WTC11 (cell line): ENCODE measurements around the gene RHOBTB1. TPM values are rescaled to one million over a fixed set of nuclear protein-coding genes. Genes with fewer than 3 reads are reported as not detected.

Source experiments
- ATAC-seq: fragments of 200-7000 bp; cut with Tn5 transposase; 2 replicates; pipeline ENCODE4 v1.10.0; 2021; ENCODE audit warnings: mild to moderate bottlenecking, moderate library complexity
- CTCF ChIA-PET: fragments of 300-600 bp; sonication (Branson Sonifier 250); formaldehyde crosslinking; loops from one replicate; lab custom pipeline; 2021; ENCODE audit warnings: antibody characterized with exemption; lab: Charles Lee
- POLR2A ChIA-PET: fragments of 350-600 bp; sonication (Branson Sonifier 250); formaldehyde crosslinking; loops from one replicate; lab custom pipeline; 2021; ENCODE audit warnings: antibody characterized with exemption; lab: Charles Lee
- DNase-seq: peaks from one replicate; pipeline ENCODE4 v3.0.0; 2021; ENCODE audit warnings: low spot score
- H3K27ac Mint-ChIP-seq: 2 replicates; pipeline ENCODE4 v1.8.0; 2021; ENCODE audit warnings: mixed read lengths
- H3K27me3 Mint-ChIP-seq: 2 replicates; pipeline ENCODE4 v1.8.0; 2021; ENCODE audit warnings: low read depth, mild to moderate bottlenecking, moderate library complexity, mixed read lengths
- H3K36me3 Mint-ChIP-seq: 2 replicates; pipeline ENCODE4 v1.8.0; 2021; ENCODE audit warnings: mixed read lengths
- H3K4me1 Mint-ChIP-seq: 2 replicates; pipeline ENCODE4 v1.8.0; 2022; ENCODE audit warnings: mixed read lengths
- H3K4me3 Mint-ChIP-seq: 2 replicates; pipeline ENCODE4 v1.8.0; 2021; ENCODE audit warnings: mild to moderate bottlenecking, moderate library complexity, mixed read lengths
- H3K9me3 Mint-ChIP-seq: 2 replicates; pipeline ENCODE4 v1.8.0; 2021; ENCODE audit warnings: mixed read lengths
- CBFB ChIP-seq: sonication (generic); formaldehyde crosslinking; IDR thresholded peaks from 2 replicates; pipeline ENCODE4 v1.8.1; 2022; ENCODE audit warnings: mild to moderate bottlenecking, low read depth, missing genetic modification reagents
- CREB1 ChIP-seq: sonication (generic); formaldehyde crosslinking; IDR thresholded peaks from 2 replicates; pipeline ENCODE4 v1.8.0; 2023; ENCODE audit warnings: mild to moderate bottlenecking, missing genetic modification reagents
- ELF4 ChIP-seq: sonication (generic); formaldehyde crosslinking; IDR thresholded peaks from 2 replicates; pipeline ENCODE4 v1.8.1; 2022; ENCODE audit warnings: low read depth, mild to moderate bottlenecking, moderate library complexity, missing genetic modification reagents
- EMX1 ChIP-seq: fragments of 250-450 bp; sonication (Bioruptor Pico); IDR thresholded peaks from 2 replicates; pipeline ENCODE4 v1.8.0; 2021; ENCODE audit warnings: mild to moderate bottlenecking
- FOXK1 ChIP-seq: sonication (generic); formaldehyde crosslinking; IDR thresholded peaks from 2 replicates; pipeline ENCODE4 v1.8.0; 2022; ENCODE audit warnings: mild to moderate bottlenecking, moderate library complexity, missing genetic modification reagents
- GRHL2 ChIP-seq: fragments of 250-450 bp; sonication (Bioruptor Pico); IDR thresholded peaks from 2 replicates; pipeline ENCODE4 v1.8.0; 2022; ENCODE audit warnings: mild to moderate bottlenecking, moderate library complexity; ENCODE audit not compliant: insufficient replicate concordance, severe bottlenecking
- NFYB ChIP-seq: sonication (generic); formaldehyde crosslinking; conservative IDR thresholded peaks from 2 replicates; pipeline ENCODE4 v1.8.0; 2022; ENCODE audit warnings: low read depth, missing genetic modification reagents
- NR3C1 ChIP-seq: sonication (generic); formaldehyde crosslinking; conservative IDR thresholded peaks from 2 replicates; pipeline ENCODE4 v1.8.1; 2023; ENCODE audit warnings: low read depth, mild to moderate bottlenecking, missing genetic modification reagents
- RORB ChIP-seq: fragments of 250-450 bp; sonication (Bioruptor Pico); IDR thresholded peaks from 2 replicates; pipeline ENCODE4 v1.9.0; 2021; ENCODE audit warnings: mild to moderate bottlenecking
- SMAD4 ChIP-seq: sonication (generic); formaldehyde crosslinking; IDR thresholded peaks from 2 replicates; pipeline ENCODE4 v1.8.0; 2022; ENCODE audit warnings: mild to moderate bottlenecking, missing genetic modification reagents
- SOX15 ChIP-seq: fragments of 250-450 bp; sonication (Bioruptor Pico); IDR thresholded peaks from 2 replicates; pipeline ENCODE4 v1.9.0; 2021; ENCODE audit warnings: mild to moderate bottlenecking
- SP1 ChIP-seq: sonication (generic); formaldehyde crosslinking; conservative IDR thresholded peaks from 2 replicates; pipeline ENCODE4 v1.8.1; 2022; ENCODE audit warnings: missing genetic modification reagents
- TEAD4 ChIP-seq: sonication (generic); formaldehyde crosslinking; IDR thresholded peaks from 2 replicates; pipeline ENCODE4 v1.8.0; 2022; ENCODE audit warnings: mild to moderate bottlenecking, missing genetic modification reagents
- ZBTB21 ChIP-seq: sonication (generic); formaldehyde crosslinking; IDR thresholded peaks from 2 replicates; pipeline ENCODE4 v1.8.1; 2023; ENCODE audit warnings: mild to moderate bottlenecking, missing genetic modification reagents, borderline replicate concordance
- ZNF219 ChIP-seq: sonication (generic); formaldehyde crosslinking; IDR thresholded peaks from 2 replicates; pipeline ENCODE4 v1.8.0; 2023; ENCODE audit warnings: missing genetic modification reagents, mild to moderate bottlenecking, borderline replicate concordance
- ZNF232 ChIP-seq: sonication (generic); formaldehyde crosslinking; IDR thresholded peaks from 2 replicates; pipeline ENCODE4 v1.8.0; 2022; ENCODE audit warnings: mild to moderate bottlenecking, missing genetic modification reagents
- ZNF263 ChIP-seq: sonication (generic); formaldehyde crosslinking; IDR thresholded peaks from 2 replicates; pipeline ENCODE4 v1.8.1; 2022; ENCODE audit warnings: low read depth, mild to moderate bottlenecking, moderate library complexity, missing genetic modification reagents
- ZNF317 ChIP-seq: sonication (generic); formaldehyde crosslinking; IDR thresholded peaks from 2 replicates; pipeline ENCODE4 v1.8.1; 2023; ENCODE audit warnings: low read depth, mild to moderate bottlenecking, moderate library complexity, missing genetic modification reagents, borderline replicate concordance
- ZNF396 ChIP-seq: fragments of 250-450 bp; sonication (Bioruptor Pico); IDR thresholded peaks from 2 replicates; pipeline ENCODE4 v1.8.0; 2021; ENCODE audit warnings: mild to moderate bottlenecking, moderate library complexity, borderline replicate concordance
- total RNA-seq: library from RNA; stranded (reverse); gene quantifications from 3 replicates; pipeline ENCODE4 v1.2.3, GENCODE V29; 2021
- TF ChIP-seq, protein P1 (sequence below): sonication (generic); formaldehyde crosslinking; IDR thresholded peaks from 2 replicates; pipeline ENCODE4 v1.8.1; 2022; ENCODE audit warnings: mild to moderate bottlenecking, missing genetic modification reagents, moderate library complexity, borderline replicate concordance
- TF ChIP-seq, protein P2 (sequence below): sonication (generic); formaldehyde crosslinking; IDR thresholded peaks from 2 replicates; pipeline ENCODE4 v1.8.0; 2022; ENCODE audit warnings: mild to moderate bottlenecking, missing genetic modification reagents
- TF ChIP-seq, protein P3 (sequence below): sonication (generic); formaldehyde crosslinking; conservative IDR thresholded peaks from 2 replicates; pipeline ENCODE4 v1.8.1; 2023; ENCODE audit warnings: mild to moderate bottlenecking, low read depth, missing genetic modification reagents, moderate library complexity
- TF ChIP-seq, protein P4 (sequence below): sonication (generic); formaldehyde crosslinking; IDR thresholded peaks from 2 replicates; pipeline ENCODE4 v1.8.0; 2022; ENCODE audit warnings: missing genetic modification reagents
- TF ChIP-seq, protein P5 (sequence below): sonication (generic); formaldehyde crosslinking; IDR thresholded peaks from 2 replicates; pipeline ENCODE4 v1.8.0; 2022; ENCODE audit warnings: mild to moderate bottlenecking, missing genetic modification reagents

RHOBTB1 gene
- total RNA-seq, 1 experiment from 2014 or later, result 6.9 TPM

DNA sequence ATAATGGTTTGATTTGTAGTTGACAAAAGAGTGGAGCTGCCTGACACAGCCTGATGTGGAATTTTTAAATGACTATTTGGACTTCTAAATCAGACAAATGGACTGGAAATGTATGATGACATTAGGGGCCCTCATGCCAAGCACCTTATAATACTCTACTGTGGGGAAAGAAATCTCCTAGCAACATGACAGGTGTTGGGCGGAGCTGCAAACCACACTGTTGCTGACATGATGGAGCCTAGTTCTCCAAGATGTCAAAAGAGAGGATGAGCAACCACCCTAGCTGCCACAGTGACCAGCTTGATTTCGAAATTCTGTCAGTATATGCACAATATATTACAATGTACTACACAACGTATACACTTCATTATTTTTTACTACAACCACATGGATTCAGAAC is 65.8 kb downstream of the RHOBTB1 start:
- POLR2A ChIA-PET, result no interaction called here
- ATAC-seq, result no peak
- no peak overlapping the region for H3K27ac Mint-ChIP-seq
- CTCF ChIA-PET, result no interaction called here
- no peak for TF ChIP-seq ZNF317 (CRISPR knock-in tag)
- TF ChIP-seq RORB (CRISPR knock-in tag), result no peak
- TF ChIP-seq TEAD4 (CRISPR knock-in tag), result no peak
- no peak for TF ChIP-seq SP1 (CRISPR knock-in tag)
- TF ChIP-seq, protein P1, sequence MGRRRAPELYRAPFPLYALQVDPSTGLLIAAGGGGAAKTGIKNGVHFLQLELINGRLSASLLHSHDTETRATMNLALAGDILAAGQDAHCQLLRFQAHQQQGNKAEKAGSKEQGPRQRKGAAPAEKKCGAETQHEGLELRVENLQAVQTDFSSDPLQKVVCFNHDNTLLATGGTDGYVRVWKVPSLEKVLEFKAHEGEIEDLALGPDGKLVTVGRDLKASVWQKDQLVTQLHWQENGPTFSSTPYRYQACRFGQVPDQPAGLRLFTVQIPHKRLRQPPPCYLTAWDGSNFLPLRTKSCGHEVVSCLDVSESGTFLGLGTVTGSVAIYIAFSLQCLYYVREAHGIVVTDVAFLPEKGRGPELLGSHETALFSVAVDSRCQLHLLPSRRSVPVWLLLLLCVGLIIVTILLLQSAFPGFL (CRISPR knock-in tag), result no peak
- TF ChIP-seq, protein P2, sequence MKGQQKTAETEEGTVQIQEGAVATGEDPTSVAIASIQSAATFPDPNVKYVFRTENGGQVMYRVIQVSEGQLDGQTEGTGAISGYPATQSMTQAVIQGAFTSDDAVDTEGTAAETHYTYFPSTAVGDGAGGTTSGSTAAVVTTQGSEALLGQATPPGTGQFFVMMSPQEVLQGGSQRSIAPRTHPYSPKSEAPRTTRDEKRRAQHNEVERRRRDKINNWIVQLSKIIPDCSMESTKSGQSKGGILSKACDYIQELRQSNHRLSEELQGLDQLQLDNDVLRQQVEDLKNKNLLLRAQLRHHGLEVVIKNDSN (CRISPR knock-in tag), result no peak
- no peak for TF ChIP-seq ZNF232 (CRISPR knock-in tag)
- TF ChIP-seq SMAD4 (CRISPR knock-in tag), result no peak
- no peak for TF ChIP-seq CREB1
- TF ChIP-seq, protein P3, sequence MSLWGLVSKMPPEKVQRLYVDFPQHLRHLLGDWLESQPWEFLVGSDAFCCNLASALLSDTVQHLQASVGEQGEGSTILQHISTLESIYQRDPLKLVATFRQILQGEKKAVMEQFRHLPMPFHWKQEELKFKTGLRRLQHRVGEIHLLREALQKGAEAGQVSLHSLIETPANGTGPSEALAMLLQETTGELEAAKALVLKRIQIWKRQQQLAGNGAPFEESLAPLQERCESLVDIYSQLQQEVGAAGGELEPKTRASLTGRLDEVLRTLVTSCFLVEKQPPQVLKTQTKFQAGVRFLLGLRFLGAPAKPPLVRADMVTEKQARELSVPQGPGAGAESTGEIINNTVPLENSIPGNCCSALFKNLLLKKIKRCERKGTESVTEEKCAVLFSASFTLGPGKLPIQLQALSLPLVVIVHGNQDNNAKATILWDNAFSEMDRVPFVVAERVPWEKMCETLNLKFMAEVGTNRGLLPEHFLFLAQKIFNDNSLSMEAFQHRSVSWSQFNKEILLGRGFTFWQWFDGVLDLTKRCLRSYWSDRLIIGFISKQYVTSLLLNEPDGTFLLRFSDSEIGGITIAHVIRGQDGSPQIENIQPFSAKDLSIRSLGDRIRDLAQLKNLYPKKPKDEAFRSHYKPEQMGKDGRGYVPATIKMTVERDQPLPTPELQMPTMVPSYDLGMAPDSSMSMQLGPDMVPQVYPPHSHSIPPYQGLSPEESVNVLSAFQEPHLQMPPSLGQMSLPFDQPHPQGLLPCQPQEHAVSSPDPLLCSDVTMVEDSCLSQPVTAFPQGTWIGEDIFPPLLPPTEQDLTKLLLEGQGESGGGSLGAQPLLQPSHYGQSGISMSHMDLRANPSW, result no peak
- no peak for TF ChIP-seq NR3C1 (CRISPR knock-in tag)
- TF ChIP-seq EMX1, result no peak
- no peak for TF ChIP-seq CBFB
- no peak for TF ChIP-seq ELF4 (CRISPR knock-in tag)
- TF ChIP-seq, all 79 proteins: peak for 0
- H3K4me3 Mint-ChIP-seq, result no peak overlapping the region
- no peaks in the 10 kb centered on the region for H3K9me3 Mint-ChIP-seq
- no peaks in the 10 kb centered on the region for H3K27me3 Mint-ChIP-seq
- H3K4me1 Mint-ChIP-seq, result peaks cover 23% of the 10 kb centered on the region
- DNase-seq, result no peak
- H3K36me3 Mint-ChIP-seq, result 0 out of 2 replicates have a peak, but pooled peaks cover 5% of the 10 kb centered on the region

DNA sequence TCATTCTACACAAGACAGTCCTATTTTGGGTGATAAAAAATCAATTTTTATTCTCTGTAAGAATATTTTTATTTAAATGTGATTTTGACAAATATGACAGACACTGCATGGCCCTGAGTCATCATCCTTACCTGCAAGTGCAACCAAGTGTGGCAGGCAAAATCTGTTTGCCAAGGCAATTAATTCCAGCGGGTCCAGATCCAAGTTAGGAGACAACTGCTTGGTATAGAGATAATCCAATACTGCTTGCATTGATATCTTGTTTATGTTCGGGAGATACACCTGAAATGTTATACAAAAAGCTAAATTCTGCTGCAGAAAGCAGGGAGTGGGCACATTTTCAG is 66.2 kb downstream of the RHOBTB1 start:
- 0 out of 2 replicates have a peak, but pooled peaks cover 5% of the 10 kb centered on the region for H3K36me3 Mint-ChIP-seq
- no peak overlapping the region for H3K4me3 Mint-ChIP-seq
- TF ChIP-seq ZBTB21 (CRISPR knock-in tag) (no peak), GRHL2 (no peak), NFYB (CRISPR knock-in tag) (no peak), RORB (CRISPR knock-in tag) (no peak), FOXK1 (CRISPR knock-in tag) (no peak), ZNF219 (CRISPR knock-in tag) (no peak), ZNF317 (CRISPR knock-in tag) (no peak), SOX15 (no peak), ZNF396 (CRISPR knock-in tag) (no peak), ELF4 (CRISPR knock-in tag) (no peak), ZNF263 (CRISPR knock-in tag) (no peak)
- TF ChIP-seq, protein P4, sequence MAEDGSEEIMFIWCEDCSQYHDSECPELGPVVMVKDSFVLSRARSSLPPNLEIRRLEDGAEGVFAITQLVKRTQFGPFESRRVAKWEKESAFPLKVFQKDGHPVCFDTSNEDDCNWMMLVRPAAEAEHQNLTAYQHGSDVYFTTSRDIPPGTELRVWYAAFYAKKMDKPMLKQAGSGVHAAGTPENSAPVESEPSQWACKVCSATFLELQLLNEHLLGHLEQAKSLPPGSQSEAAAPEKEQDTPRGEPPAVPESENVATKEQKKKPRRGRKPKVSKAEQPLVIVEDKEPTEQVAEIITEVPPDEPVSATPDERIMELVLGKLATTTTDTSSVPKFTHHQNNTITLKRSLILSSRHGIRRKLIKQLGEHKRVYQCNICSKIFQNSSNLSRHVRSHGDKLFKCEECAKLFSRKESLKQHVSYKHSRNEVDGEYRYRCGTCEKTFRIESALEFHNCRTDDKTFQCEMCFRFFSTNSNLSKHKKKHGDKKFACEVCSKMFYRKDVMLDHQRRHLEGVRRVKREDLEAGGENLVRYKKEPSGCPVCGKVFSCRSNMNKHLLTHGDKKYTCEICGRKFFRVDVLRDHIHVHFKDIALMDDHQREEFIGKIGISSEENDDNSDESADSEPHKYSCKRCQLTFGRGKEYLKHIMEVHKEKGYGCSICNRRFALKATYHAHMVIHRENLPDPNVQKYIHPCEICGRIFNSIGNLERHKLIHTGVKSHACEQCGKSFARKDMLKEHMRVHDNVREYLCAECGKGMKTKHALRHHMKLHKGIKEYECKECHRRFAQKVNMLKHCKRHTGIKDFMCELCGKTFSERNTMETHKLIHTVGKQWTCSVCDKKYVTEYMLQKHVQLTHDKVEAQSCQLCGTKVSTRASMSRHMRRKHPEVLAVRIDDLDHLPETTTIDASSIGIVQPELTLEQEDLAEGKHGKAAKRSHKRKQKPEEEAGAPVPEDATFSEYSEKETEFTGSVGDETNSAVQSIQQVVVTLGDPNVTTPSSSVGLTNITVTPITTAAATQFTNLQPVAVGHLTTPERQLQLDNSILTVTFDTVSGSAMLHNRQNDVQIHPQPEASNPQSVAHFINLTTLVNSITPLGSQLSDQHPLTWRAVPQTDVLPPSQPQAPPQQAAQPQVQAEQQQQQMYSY (CRISPR knock-in tag), result no peak
- TF ChIP-seq, protein P2 (CRISPR knock-in tag), result no peak
- TF ChIP-seq, protein P5, sequence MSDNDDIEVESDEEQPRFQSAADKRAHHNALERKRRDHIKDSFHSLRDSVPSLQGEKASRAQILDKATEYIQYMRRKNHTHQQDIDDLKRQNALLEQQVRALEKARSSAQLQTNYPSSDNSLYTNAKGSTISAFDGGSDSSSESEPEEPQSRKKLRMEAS (CRISPR knock-in tag), result no peak
- DNase-seq (no peak), ATAC-seq (no peak)
- H3K27ac Mint-ChIP-seq, result no peak overlapping the region
- CTCF ChIA-PET, result no interaction called here
- POLR2A ChIA-PET, result no interaction called here
- no peaks in the 10 kb centered on the region for H3K27me3 Mint-ChIP-seq
- H3K4me1 Mint-ChIP-seq, result peaks cover 19% of the 10 kb centered on the region
- no peaks in the 10 kb centered on the region for H3K9me3 Mint-ChIP-seq
